Hepatocyte (in vitro differentiated cells): ENCODE results near the gene ICAM2.

Experiments used
- EZH2 ChIP-seq: fragments of 200-600 bp; sonication (generic); IDR thresholded peaks from 2 replicates; pipeline ENCODE4 v1.6.1; 2016; ENCODE audit warnings: antibody characterized with exemption, mild to moderate bottlenecking, borderline replicate concordance
- EZH2phosphoT487 ChIP-seq: fragments of 200-600 bp; sonication (generic); IDR thresholded peaks from one replicate; pipeline ENCODE4 v1.6.1; 2018; ENCODE audit warnings: antibody characterized with exemption, mild to moderate bottlenecking, low read depth, moderate library complexity; ENCODE audit not compliant: unreplicated experiment, severe bottlenecking
- TF ChIP-seq, protein P1 (sequence below): fragments of 200-600 bp; sonication (generic); IDR thresholded peaks from 2 replicates; pipeline ENCODE4 v1.5.1; 2016; ENCODE audit warnings: antibody characterized with exemption, mild to moderate bottlenecking; ENCODE audit not compliant: poor library complexity

DNA sequence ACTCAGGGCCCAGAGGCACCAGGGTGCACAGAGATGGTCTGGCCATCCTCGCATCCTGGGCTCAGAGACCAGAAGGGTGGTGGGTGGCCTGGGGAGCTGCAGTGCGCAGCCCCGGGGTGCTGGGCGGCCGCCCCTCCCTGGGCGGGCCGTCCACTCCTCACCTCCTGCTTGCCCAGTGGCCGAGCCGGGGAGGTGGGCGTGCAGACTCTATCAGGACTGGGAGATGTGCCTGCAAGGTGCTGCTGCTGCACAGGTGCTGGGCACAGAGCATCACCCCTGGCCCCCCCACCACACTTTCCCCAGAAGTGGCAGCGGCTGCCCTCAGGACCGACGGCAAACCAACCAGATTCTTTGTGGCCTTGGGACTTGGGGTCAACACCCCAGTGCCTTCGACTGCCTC, 47.6 kb downstream of the ICAM2 start, which contains the start of gene SCN4A:
- TF ChIP-seq, protein P1, sequence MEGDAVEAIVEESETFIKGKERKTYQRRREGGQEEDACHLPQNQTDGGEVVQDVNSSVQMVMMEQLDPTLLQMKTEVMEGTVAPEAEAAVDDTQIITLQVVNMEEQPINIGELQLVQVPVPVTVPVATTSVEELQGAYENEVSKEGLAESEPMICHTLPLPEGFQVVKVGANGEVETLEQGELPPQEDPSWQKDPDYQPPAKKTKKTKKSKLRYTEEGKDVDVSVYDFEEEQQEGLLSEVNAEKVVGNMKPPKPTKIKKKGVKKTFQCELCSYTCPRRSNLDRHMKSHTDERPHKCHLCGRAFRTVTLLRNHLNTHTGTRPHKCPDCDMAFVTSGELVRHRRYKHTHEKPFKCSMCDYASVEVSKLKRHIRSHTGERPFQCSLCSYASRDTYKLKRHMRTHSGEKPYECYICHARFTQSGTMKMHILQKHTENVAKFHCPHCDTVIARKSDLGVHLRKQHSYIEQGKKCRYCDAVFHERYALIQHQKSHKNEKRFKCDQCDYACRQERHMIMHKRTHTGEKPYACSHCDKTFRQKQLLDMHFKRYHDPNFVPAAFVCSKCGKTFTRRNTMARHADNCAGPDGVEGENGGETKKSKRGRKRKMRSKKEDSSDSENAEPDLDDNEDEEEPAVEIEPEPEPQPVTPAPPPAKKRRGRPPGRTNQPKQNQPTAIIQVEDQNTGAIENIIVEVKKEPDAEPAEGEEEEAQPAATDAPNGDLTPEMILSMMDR: no peak
- TF ChIP-seq EZH2phosphoT487 (no peak), EZH2 (no peak)
